Stomach (tissue), 4 donors: ENCODE measurements around the gene RABEP2.

Experiments used
- CTCF ChIP-seq, 7 experiments: fragments of 450-650 bp in 4 of 7; fragments of 200-600 bp in 3 of 7; sonication (generic) in 3 of 7; IDR thresholded peaks; one replicate each; pipeline ENCODE4 v1.5.1; 2016 to 2019; ENCODE audit warnings: antibody characterized with exemption in 7 of 7, control low read depth in 2 of 7, mild to moderate bottlenecking in 1 of 7
- EP300 ChIP-seq: sonication (generic); formaldehyde crosslinking; IDR thresholded peaks from one replicate; pipeline ENCODE4 v1.6.1; 2017; ENCODE audit warnings: antibody characterized with exemption

DNA sequence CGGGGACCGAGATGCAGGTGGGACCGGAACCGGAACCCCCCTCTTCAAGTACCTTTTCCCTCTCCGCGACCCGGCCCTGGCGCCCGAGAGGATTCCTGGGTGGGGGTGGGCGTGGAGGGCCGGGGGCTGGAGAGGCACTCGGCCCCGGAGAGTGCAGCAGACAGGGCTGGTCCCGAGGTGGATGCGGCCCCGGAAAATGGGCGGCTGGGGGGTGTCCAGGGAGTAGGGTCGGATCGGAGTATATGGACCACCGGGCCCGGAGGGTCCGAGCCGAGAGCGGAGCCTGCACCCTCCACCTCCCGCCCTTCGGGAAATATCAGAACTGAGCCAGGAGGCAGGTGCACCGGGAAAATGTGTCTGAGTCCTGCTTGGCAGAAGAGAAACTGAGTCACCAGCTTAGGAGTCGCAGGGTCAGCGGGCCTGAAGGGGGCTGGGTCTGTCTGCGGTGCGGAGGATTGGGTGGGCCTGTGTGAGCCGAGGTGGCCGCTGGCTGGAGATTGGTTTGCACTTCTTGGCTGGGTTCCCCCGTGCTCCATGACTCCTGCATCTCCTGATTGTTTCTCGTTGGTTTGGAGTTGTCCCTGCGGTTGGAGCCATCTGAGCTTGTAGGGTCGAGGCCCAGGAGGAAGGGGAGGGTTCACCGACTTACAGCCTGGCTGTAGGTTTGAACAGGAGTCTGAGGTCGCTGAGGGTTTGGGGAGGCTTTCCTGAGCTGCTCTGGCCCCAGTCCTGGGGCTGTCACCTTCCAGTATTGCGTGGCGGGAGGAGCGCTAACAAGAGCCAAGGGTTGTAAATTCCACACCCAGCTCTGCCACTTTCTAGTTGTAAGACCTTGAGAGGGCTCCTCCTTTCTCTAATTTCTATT is 60.9 kb downstream of the RABEP2 start:
- TF ChIP-seq EP300 (no peak), CTCF (IDR thresholded peaks at IDR 0.05) (no peak)
